Ovary (tissue), 3 donors: ENCODE results near the gene IFNA5.

ENCODE experiments used
- EP300 ChIP-seq: sonication (generic); formaldehyde crosslinking; IDR thresholded peaks from one replicate; pipeline ENCODE4 v1.6.1; 2017; ENCODE audit warnings: antibody characterized with exemption
- POLR2A ChIP-seq: fragments of 450-650 bp; IDR thresholded peaks from one replicate; pipeline ENCODE4 v1.6.1; 2017; ENCODE audit warnings: antibody characterized with exemption, mild to moderate bottlenecking, moderate library complexity
- TF ChIP-seq, protein P1 (sequence below), 3 donors: fragments of 450-650 bp in 2 of 3; fragments of 200-600 bp in 1 of 3; IDR thresholded peaks; one replicate each; pipeline versions ENCODE4 v1.5.1 to v1.8.0; 2016 to 2022; ENCODE audit warnings: antibody characterized with exemption in 3 of 3, mild to moderate bottlenecking in 1 of 3
- donor health status: DM: no; HTN: no; CAD: no.

DNA sequence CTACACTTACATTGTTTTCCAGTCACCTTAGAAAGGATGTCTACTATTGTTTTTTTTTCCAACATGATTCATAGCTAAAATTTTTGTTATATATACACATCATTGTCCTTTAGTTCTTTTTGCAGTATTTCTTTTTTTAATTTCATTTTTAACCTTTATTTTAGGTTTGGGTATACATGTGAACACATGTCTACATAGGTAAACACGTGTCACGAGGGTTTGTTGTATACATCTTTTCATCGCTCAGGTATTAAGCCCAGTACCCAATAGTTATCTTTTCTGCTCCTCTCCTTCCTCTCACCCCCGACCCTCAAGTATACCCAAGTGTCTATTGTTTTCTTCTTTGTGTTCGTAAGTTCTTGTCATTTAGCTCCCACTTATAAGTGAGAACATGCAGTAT is 19.0 kb downstream of the IFNA5 start:
- no peak for TF ChIP-seq POLR2A
- TF ChIP-seq, protein P1, sequence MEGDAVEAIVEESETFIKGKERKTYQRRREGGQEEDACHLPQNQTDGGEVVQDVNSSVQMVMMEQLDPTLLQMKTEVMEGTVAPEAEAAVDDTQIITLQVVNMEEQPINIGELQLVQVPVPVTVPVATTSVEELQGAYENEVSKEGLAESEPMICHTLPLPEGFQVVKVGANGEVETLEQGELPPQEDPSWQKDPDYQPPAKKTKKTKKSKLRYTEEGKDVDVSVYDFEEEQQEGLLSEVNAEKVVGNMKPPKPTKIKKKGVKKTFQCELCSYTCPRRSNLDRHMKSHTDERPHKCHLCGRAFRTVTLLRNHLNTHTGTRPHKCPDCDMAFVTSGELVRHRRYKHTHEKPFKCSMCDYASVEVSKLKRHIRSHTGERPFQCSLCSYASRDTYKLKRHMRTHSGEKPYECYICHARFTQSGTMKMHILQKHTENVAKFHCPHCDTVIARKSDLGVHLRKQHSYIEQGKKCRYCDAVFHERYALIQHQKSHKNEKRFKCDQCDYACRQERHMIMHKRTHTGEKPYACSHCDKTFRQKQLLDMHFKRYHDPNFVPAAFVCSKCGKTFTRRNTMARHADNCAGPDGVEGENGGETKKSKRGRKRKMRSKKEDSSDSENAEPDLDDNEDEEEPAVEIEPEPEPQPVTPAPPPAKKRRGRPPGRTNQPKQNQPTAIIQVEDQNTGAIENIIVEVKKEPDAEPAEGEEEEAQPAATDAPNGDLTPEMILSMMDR (IDR thresholded peaks at IDR 0.05), result no peak
- no peak for TF ChIP-seq EP300
